SKM-1 (cell line): Measurements from ENCODE around the gene TRPV4.
A peak's percentile ranks its signal among the peaks of the same experiment; 100 is the strongest.
"Not testable (repeated sequence)": the region's sequence is repeated elsewhere in the genome, so short reads cannot be mapped to it uniquely, and the experiment has no call there.

Experiments
- DNase-seq: peaks from one replicate; lab custom pipeline; 2025; ENCODE audit not compliant: unreplicated experiment; lab: John Stamatoyannopoulos, UW

The TRPV4 gene

GRCh38 chr12:109833307-109834189 lies at the start of gene TRPV4:
Gene TRPV4, minus strand, starts transcription at chr12:109833398. Its CDS starts 18,602 bp downstream, at chr12:109814796.
- no peak for DNase-seq

- no peak for DNase-seq
These were observed 48.6 kb upstream of the TRPV4 start for GRCh38 chr12:109881752-109882151.

- DNase-seq = no peak
These were observed 47.7 kb upstream of the TRPV4 start for GRCh38 chr12:109880938-109881337.

GRCh38 chr12:109880043-109880931 lies 47.1 kb upstream of the TRPV4 start, which contains the start of gene GLTP:
Gene GLTP, minus strand, starts transcription at chr12:109880541. Its CDS starts 167 bp downstream, at chr12:109880374.
- peak; percentile 21 for DNase-seq

- no peak for DNase-seq
These were observed 46.3 kb upstream of the TRPV4 start for GRCh38 chr12:109879351-109880042.

GRCh38 chr12:109878749-109879148 lies 45.6 kb upstream of the TRPV4 start:
- DNase-seq = no peak

GRCh38 chr12:109878247-109878625 lies 45.0 kb upstream of the TRPV4 start:
- DNase-seq = no peak

GRCh38 chr12:109877504-109878246 lies 44.5 kb upstream of the TRPV4 start:
- DNase-seq = no peak

GRCh38 chr12:109876406-109876805 lies 43.2 kb upstream of the TRPV4 start:
- no peak for DNase-seq

- DNase-seq = no peak
These were observed 42.5 kb upstream of the TRPV4 start for GRCh38 chr12:109875572-109876131.

GRCh38 chr12:109873653-109874052 lies 40.5 kb upstream of the TRPV4 start:
- DNase-seq = no peak

- DNase-seq = no peak
These were observed 38.6 kb upstream of the TRPV4 start for GRCh38 chr12:109871668-109872314.

GRCh38 chr12:109870648-109871047 lies 37.5 kb upstream of the TRPV4 start:
- no peak for DNase-seq

- peak; percentile 13 for DNase-seq
These were observed 35.2 kb upstream of the TRPV4 start for GRCh38 chr12:109868182-109869051.

- DNase-seq = no peak
These were observed 31.7 kb upstream of the TRPV4 start for GRCh38 chr12:109864916-109865315.

GRCh38 chr12:109863847-109864712 lies 30.9 kb upstream of the TRPV4 start:
- peak; percentile 56 for DNase-seq

GRCh38 chr12:109862491-109862890 lies 29.3 kb upstream of the TRPV4 start:
- DNase-seq = not testable (repeated sequence)
